SK-N-MC (cell line): ENCODE results near the gene MEIOB.

Experiments used
- EZH2 ChIP-seq: fragments of 200-600 bp; sonication (generic); IDR thresholded peaks from one replicate; pipeline ENCODE4 v1.6.1; 2017; ENCODE audit warnings: antibody characterized with exemption
- POLR2AphosphoS5 ChIP-seq: IDR thresholded peaks from 2 replicates; pipeline ENCODE4 v1.6.1; 2012; ENCODE audit warnings: mild to moderate bottlenecking, low read depth, low read length, borderline replicate concordance

GRCh38 chr16:1862394-1862793 is 9.6 kb downstream of the MEIOB start:
- TF ChIP-seq POLR2AphosphoS5 (no peak), EZH2 (no peak)
